GM19193 (cell line): ENCODE data around the gene NDUFS1.

Source experiments
- POLR2A ChIP-seq: IDR thresholded peaks from 4 replicates; pipeline ENCODE4 v1.6.1; 2011; ENCODE audit not compliant: insufficient read depth, insufficient read length; ENCODE audit errors: extremely low read depth

The NDUFS1 gene

DNA sequence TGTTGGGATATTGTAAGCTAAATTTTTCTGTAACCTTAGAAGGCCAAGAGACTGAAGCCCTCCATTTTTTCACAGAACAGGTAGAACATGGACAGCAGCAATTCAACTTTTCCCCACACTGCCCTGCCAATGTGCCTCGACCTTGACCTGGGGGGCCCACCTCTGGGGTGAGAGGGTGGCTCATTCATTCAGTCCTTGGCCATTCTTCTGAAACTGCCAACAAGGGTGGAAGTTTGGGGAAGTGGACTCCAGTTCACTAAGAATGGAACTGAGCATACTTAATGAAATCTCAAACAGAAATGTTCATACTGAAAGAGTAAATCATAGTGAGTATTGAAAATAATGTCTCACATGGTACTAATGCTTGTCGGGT, 1.5 kb upstream of the NDUFS1 start:
- no peak for TF ChIP-seq POLR2A

DNA sequence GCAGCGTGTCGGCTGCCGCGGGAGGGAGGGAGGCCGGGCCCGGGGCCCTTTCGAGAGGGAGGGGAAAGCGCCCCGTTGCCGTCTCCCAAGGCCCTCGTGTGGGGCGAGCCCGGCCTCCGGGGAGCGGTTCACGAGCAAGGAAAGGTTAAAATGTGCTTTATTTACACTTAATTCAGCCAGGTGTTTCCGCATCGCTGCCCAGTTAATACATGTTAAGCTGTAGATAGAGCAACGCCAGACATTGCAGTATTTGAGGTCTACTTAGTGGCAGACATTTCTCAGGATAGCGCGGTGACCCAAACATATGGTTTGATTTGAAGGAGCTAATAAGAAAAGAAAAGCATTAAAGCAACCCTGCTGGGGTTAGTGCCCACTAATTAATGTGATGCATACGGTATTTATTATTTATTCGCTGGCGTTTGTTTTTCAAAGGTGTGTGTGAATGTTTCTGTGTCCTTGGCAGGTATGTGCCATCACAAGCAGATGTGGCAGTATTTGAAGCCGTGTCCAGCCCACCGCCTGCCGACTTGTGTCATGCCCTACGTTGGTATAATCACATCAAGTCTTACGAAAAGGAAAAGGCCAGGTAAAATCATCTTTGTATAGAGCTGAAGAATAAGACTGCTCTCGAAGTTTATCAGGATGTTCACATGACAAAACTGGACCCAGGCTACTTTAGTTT, 1.0 kb upstream of the NDUFS1 start:
- TF ChIP-seq POLR2A, result no peak

DNA sequence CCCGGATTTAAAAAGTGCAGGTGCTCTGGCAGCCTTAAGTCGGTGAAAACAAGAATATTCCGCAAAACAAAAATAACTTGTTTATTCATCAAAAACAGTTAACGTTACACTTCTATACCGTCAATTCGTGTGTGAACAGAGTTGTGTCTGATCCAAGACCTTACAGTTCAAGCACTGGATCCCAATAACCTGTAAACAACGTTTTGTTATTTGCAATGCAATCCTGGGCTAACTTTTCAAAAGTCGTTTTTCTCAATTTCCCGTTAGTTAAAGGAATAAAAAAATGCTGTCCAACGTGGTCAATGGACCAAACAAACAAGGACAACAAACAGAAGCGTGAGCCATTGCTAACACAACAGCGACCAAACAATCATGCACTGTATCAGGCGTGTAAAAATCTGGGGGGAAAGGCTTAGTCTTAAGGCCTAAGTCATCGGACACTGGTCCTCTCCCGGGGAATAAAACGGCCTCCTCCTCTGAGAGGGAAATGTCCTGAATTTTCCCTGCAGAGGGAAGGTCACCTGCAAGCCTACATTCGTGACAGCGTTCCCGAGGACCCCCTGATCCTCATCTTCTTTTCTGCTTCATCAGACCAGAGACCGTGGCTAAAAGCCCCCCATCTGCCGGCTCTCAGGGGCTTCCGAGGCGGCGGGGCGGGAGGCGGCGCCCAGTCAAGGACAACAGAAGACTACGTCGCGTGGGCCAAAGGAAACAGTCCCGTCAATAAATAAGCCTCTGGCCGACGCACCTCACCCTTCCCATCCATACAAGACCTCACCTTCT, 490 bp downstream of the NDUFS1 start:
- no peak for TF ChIP-seq POLR2A

DNA sequence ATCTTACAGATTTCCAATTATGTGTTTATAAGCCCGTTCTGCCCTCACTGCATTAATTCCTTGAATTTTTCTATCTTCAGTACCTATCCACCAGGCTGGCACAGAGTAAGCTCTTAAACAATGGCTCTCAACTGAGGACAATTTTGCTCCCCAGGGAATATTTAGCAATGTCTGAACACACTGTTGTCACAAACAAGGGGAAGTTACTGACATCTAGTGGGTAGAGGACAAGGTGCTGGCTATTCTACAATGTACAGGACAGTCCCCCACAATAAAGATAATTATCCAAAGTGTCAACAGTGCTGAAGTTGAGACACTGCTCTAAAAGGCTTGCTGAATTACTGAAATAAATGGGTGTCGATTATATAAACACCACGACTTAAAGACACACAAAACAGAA, 5.0 kb downstream of the NDUFS1 start:
- TF ChIP-seq POLR2A, result no peak

DNA sequence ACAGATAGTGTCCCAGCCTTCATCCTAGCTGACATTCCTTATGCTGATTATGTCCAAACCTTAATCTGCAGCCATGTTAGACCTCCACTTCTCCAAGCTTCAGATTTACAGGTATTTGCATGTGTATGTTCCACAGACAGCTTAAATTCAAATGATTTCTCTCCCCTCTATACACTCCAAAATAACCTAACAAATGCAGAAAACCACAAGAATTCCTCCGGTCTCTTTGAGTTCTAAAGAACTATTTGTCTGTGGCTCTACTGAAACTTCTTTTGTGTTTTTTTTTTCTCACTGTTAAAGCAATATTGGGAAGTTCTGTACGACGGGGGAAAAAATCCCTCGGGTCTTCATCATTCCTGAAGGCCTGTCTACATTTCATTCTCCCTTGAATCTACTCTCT, 8.6 kb downstream of the NDUFS1 start:
- no peak for TF ChIP-seq POLR2A

DNA sequence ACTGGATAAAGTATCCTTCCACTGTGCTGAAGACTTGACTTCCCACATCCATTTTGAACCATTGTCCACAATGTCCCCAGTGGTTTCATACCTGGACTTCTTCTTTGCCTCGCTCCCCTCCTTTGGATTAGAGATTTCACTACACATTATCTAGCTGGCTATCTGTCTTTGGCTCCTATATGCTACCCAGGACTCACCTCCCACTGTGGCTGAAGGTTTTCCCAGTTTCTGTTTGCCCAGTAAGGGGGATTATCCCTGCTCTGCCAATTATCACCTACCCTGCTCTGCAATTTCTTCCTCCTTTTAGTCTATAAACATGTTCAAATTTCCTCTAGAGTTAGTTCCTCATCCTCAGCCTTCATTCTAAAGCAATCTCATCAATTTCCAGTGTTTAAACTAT, 9.1 kb downstream of the NDUFS1 start:
- no peak for TF ChIP-seq POLR2A

DNA sequence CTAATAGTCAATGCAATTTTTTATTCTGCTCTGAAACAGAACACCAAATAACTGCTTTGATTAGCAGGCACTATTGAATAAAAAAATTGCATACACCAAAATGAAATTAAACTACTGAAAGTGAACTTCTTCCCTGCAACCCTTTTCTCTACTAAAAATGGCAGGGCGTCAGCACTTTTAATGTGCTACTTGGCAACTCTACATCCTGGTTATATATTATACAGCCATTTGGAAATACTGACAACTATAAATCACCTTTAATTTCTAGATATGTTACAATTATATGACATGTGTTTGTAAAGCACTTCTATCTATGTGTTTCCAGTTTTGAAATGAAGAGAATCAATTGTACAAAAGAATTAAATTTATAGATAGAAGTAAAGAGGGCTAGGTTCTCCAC, 9.9 kb downstream of the NDUFS1 start:
- no peak for TF ChIP-seq POLR2A

DNA sequence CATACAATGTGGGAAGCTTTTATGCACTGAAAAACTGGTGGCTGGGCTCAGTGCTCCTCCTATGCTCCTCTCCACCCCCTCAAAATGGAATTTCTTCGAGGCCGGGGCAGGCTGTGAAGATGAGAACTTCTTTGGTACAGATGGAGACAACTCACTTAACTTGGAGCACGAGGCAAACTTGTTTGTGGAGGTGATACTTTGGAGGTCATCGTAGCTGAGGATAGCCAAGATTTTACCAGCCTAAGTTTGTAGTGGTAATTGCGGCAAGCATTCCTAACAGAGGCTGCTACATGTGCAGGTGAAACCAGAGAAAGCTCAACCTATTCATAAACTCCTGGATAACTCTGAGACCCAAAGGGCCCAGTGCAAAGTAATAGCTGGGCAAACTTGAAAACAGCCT, 13.6 kb downstream of the NDUFS1 start:
- no peak for TF ChIP-seq POLR2A

DNA sequence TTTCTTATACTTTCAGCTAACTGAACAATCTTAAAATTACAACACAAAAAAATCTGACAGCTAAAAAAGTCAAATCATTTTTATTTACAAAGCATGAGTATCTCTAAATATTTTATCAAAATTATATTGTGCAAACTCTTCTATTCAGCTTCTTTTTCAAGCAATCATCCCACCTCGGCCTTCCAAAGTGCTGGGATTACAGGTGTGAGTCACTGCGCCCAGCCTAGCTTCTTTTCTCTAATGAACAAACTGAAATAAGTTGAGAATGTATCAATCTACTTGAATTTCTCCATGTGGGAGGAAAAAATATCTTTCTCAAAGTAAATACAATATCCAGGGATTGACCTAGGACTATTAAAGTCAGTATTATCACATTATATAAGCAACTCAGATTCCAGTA, 14.9 kb downstream of the NDUFS1 start:
- no peak for TF ChIP-seq POLR2A

DNA sequence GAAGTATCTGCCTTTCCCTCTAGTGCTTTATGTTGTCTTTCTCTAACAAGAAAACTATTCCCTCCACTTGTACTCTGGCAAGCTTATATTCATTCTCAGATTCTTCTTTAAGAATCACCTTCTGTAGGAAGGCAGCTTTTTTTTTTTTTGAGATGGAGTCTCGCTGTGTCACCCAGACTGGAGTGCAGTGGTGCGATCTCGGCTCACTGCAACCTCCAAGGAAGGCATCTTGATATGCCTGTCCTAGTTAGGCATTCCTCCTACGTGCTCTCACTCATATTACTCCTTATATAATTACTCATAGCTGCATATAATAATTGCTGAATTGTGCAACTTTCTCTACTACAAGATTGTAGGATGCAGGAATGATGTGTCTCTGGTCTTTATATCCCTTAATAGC, 15.8 kb downstream of the NDUFS1 start:
- TF ChIP-seq POLR2A, result no peak

DNA sequence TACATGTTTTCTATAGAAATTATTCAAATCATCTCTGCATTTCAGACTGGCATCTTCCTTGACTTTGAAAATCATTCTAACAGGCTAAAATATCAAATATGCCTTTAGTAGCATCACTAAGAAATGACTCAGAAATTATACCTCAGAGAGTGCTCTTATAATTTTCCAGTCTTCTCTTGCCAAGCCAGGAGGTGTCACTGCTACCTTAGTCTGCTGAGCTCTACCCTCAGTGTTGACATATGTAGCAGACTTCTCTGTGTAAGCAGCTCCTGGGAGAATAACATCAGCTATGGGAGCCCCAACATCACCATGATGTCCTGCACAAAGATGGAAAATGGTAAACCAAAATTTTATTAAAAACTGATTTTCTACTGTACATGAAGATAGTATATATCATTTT, 31.6 kb downstream of the NDUFS1 start:
- no peak for TF ChIP-seq POLR2A

DNA sequence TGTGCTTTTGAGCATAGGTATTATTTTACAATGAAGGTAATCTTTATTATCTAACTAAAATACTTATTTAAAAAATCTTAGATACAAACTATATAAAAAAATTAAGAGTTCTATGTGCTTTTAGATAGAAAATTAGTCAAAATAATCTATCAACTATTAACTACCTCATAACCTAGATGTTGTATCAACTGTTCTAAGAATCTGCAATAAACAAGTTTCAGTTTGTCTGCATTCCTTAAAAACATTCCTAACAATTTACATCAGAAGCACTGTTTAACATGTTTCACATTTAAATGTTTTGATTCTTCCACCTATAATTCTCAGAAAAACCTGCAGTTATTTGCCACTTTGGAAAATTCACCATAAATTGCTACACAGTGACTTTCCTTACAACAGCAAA, 33.3 kb downstream of the NDUFS1 start:
- TF ChIP-seq POLR2A, result no peak

DNA sequence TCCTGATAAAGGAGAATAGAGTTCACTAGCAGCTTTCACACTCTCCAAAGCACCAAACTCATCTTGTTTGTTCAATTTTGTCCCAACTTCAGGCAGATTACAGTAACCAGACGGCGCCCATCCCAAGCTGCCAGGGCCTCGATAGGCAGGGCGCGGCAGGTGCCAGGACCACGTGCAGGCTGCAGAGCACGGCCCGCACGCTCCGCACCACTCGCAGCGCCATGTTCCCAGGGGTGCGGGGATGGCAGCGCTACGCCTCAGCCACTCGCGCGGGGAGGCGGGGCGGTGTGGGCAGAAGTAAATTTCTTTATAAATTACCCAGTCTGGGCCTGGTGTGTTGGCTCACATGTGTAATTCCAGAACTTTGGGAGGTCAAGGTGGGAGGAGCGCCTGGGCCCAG, 43.0 kb downstream of the NDUFS1 start:
- TF ChIP-seq POLR2A, result no peak

DNA sequence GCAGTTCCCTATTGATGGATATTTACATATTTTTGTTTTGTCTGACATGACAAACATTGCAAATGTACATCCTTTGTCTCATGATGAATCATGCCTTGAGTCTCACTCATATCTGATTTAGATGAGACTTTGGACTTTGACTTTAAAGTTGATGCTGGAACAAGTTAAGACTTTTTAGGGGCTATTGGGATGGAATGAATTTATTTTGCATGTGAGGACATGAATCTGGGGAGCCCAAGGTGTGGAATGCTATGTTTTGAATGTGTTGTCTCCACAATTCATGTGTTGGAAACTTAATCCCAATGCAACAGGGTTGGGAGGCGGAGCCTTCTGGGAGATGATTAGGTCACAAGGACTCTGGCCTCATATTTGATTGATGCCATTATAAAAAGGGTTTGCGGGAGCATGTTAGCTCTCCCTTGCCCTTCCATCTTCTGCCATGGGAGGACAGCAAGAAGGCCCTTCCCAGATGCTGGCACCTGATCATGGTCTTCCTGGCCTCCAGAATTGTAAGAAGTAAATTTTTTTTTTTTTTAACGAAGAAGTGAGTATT, 44.1 kb downstream of the NDUFS1 start:
- no peak for TF ChIP-seq POLR2A

DNA sequence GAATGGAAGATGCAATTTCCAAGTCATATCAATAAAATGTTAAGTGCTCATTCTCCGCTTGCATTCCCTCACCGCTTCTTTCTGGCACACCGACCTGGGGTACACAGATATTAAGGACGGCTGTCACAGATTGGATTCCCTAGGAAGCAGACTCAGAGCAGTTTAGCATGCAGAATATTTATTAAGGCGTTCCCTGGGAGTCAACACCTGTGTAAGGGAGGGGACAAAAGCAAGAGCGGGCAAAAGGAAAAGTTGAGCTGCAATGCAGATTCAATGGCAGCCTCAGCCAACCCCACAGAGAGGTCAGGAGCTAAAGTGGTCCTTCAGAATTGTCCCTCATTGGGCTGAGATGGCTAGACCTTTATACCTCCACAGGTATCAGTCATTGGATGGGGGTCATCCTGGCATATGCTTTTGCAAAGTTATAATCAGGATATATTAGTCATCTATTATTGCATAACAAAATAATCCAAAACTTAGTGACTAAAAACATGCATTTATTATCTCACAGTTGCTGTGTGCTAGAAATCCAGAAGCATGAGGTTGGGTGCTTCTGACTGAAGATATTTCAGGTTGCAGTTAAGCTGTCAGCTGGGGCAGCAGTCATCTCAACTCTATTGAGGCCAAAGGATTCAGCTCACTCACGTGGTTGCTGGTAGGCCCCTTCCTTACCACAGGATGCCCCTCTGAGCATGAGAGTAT, 46.2 kb downstream of the NDUFS1 start:
- no peak for TF ChIP-seq POLR2A
